NCI-H460 (cell line): ENCODE measurements around the gene TEAD1. TPM values are rescaled to one million over a fixed set of nuclear protein-coding genes. Genes with fewer than 3 reads are reported as not detected.

Source experiments
- DNase-seq: peaks from one replicate; pipeline ENCODE4 v3.0.0-alpha.2; 2016; ENCODE audit warnings: low read depth; ENCODE audit errors: extremely low read depth
- total RNA-seq: library from RNA; depleted of rRNA; stranded (reverse); fragments of >200 nt; shearing (Covaris generic); gene quantifications from 2 replicates; pipeline ENCODE4 v1.2.3, GENCODE V29; 2014

The TEAD1 gene
- total RNA-seq, 1 experiment from 2014 or later, result 123 TPM

DNA sequence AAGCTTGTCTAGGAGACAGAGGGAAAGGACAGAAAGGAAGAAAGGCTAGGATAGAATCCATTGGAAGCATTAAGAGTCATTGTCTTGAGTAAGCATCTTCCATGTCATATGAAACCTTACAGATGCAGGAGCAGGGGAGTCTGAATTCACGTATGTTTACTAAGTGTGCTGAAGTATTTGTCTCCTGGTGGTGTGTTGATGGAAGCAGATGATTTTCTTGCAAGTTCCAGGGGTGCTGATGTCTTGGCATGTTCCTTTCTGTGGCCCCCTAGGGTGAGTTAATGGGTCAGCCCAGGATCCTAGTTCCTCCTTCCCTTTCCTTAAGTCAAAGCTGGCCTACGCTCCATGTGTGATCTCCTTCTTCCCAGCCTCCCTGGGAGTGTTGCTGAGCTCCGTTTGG lies 110.2 kb downstream of the TEAD1 start:
- DNase-seq, result no peak

DNA sequence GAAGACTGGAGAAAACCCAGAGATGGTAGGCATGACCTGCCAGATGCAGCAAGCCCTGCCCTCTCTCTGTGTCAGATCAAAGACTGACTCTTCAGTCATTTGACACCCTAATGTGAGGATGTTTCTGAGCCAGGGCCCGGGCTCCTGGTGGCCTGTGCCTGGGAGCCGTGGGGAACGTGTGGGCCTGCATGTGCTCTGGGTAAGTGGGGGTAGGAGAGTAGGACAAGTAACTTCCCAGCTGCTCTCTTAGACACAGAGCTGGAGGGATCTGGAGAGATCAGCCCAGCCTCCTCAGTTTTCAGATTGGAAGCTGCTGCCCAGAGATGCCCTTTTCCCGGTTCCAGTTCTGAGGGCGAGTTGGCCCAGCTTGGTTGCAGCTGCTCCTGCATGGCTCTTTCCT lies 110.8 kb downstream of the TEAD1 start:
- DNase-seq, result no peak

DNA sequence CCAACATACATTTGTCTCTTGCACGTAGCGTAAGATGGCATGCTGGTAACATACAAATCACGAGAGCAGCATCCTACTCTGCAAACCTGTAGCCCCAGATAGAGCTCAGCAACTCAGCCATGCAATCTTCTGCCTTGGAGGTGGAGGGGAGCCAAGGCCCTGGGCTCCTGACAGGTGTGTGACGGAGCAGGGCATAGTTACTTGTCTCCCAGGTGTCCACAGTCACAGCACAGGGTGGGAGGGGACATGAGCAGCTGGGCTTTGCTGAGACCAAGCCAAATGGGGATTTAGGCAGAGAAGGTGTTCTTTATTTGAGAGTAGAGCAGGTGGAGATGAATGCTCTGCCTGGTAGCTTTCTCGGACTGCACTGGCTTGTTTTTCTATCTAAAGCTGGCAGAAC lies 111.7 kb downstream of the TEAD1 start:
- no peak for DNase-seq

GRCh38 chr11:12786450-12786849 lies 112.2 kb downstream of the TEAD1 start:
- DNase-seq, result no peak

DNA sequence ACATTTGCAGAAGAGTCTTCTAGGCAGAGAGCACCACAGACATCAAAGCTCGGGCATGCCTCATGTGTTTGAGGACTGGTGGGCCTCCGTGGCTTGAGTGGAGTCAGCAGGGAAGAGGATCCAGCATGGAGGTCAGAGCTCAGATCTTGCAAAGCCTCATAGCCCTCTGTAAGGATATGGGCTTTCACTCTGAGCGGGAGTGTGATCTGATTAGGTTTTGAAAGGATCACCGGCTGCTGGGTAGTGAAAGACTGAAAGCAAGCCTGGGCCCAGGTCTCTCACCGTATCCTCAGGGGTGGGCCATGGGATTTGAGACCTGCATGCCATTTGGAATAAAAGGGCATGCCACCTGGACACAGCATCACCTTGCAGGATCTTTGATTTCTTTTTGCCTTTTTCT lies 112.7 kb downstream of the TEAD1 start:
- DNase-seq, result no peak

GRCh38 chr11:12787847-12788246 lies 113.6 kb downstream of the TEAD1 start:
- no peak for DNase-seq

DNA sequence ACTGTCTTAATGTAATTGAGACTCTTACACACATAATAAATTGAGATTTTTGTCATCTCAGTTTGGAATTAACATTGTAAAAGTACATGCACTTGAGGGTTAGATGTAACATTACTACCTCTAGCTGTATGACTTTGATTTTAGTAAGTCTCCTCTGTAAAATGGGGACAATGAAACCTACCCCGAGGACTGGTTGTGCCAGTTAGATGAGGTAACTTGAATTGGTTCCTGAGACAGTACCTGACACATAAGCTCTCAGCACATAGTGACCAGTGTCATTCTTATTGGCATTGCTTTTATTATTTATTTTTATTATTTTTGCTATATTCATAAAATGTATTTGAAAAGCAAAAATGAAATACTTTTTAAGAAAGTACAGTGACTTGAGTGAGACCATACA lies 114.8 kb downstream of the TEAD1 start:
- no peak for DNase-seq

DNA sequence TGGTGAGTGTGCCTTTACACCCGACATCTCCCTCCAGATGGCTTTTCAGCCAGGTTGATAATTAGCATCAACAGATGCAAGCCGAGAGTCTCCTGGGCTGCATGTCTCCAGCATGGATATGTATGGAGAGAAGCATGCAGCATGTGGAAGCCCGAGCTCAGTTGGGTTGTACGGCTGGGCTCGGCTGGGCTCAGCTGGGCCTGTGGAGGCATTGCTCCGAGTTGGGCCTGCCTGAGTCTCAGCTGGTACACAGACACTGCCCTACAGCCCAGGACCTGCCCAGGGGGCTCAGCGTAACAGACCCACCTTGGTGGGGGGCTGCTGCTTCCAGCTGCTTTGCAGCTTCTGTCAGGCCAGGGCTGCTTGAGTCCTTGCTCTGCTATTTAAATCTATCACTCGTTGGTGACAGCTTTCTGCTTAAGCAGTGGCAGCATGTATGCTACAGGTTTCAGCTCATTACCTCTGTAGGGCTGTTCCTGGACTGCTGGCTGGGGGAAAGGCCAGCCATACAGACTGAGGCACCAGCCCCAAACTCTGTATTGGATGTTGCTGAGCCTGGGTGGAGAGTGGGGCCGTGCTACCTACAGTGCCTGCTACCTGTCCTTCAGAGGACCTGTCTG lies 115.5 kb downstream of the TEAD1 start:
- no peak for DNase-seq

DNA sequence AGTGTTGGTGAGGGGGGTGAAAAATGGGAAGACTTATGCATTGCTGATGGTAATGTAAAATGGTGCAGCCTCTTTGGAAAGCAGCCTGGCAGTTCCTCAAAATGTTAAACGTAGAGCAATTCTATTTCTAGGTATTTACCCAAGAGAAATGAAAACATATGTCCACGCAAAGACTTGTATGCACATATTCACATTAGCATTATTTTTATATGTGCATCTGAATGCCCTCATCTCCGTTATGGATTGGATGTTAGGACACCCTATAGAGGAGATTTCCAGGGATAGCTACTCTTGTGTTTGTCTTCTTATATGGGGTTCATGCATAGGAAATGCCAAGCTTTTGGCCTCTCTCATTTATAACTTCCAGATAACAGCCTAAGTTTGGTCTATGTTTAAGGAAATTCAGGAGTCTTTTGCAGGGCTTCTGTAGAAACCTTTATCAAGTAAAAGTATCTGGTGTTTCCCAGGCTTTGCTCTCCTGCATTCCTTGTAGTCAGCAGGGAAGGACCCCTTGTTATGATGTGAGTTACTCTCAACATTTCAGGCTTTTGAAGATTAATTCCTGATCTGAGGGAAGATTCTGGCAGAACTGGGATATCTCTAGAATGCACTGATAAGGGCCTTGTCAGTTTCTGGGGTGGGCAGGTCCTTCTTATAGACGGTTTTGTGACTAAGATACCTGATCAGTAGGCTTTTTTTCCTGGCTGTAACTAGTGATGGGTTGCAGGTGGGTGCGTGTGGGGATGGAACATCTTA lies 116.8 kb downstream of the TEAD1 start:
- no peak for DNase-seq

DNA sequence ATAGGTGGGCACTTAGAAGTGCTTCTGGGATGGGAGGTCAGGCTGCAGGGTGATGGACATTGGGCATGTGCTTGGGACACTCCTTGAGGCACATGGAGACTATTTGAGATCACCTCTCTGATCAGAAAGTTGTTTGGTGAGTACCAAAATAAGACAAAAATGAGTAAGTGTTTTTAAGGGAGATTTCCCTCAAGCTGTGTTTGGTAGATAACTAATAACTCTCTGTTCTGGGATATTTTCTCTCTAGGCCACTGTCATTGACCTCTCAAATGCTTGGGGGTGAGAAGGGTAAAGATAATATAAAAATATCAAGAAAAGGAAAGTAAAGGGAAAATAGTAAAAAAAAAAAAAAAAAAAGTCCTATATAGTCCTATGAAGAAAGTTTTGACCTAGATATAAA lies 117.8 kb downstream of the TEAD1 start:
- no peak for DNase-seq

DNA sequence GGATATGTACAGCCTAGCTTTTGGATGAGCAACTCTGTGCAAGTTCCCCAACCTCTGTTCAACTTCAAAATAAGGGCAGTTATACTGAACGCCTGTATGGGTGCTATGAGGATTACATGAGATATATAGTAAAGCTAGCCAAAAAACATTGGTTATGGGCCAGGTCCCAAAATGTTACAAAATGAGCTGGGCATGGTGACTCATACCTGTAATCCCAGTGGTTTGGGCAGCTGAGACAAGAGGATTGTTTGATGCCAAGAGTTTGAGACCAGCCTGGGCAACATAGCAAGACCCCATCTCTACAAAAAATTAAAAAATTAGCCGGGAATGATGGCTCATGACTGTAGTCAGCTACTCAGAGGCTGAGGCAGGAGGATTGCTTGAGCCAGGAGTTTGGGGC lies 118.4 kb downstream of the TEAD1 start:
- no peak for DNase-seq

DNA sequence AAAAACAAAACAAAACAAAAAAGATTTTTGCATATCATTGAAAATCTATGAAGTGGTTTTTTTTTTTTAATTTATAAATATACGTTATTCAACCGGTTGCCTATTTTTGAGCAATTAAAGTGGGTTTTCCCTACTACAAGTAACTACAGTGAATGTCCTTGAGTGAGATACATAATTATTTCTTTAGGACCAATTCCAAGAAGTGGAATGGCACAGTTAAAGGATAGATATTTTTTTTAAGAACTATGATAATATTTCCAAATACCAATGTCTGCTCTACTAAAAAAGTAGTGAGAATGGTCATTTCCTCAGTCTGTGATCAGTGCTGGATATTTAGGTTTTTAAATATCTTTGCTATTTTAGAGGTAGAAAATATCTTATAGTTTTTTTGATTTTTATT lies 118.8 kb downstream of the TEAD1 start:
- DNase-seq, result no peak

GRCh38 chr11:12793506-12793905 lies 119.3 kb downstream of the TEAD1 start:
- DNase-seq, result no peak

GRCh38 chr11:12794576-12795230 lies 120.5 kb downstream of the TEAD1 start:
- no peak for DNase-seq

DNA sequence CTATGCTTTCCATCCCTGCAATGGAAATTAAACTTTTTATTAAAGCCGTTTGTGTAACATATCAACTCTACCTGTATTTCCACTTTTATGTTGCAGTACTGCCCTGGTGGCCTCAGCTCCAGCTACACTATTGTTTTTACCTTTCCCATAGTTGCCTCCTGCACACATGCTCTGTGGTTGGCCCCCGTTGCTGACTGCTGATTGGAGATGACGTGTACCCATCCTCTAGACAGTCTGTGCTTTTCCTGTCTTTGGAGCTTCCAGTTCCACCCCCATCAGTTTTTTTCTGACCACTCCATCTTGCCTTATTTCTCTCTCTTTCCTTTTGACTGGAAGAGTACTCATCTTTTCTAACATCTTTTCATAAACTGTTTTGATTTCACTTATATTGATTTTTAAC lies 123.8 kb downstream of the TEAD1 start:
- no peak for DNase-seq

- no peak for DNase-seq
Measured at GRCh38 chr11:12798609-12799011, 124.4 kb downstream of the TEAD1 start.

GRCh38 chr11:12799334-12799835 lies 125.2 kb downstream of the TEAD1 start:
- no peak for DNase-seq

DNA sequence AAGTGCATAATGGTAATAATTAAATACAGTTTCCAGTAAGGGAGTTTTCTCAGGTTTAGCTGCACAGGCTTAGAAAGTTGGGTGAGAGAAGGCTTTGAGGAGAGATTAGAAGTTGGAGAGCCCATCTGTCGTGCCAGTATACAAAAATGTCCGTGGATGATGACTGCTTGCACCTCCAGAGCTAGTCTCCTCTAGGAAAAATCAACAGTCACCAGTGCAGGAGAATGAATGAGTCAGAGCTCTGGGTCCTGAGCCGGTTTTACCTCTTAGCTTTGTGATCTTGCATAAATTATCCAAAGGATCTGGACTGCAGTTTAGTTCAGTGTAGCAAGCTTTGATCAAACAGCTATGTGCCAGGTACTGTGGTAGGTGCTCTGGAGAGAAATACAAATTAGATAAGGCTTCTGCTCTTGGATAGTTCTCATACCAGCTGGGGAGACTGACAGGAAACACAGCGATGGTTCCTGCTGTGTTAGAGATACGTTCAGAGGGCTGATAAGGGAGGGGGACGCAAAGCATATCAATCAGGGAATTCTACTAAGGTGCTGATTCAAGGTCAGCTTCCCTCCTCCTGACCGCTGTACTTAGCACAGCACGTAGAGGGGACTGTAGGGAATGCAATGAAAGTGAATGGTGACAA lies 125.9 kb downstream of the TEAD1 start:
- no peak for DNase-seq

DNA sequence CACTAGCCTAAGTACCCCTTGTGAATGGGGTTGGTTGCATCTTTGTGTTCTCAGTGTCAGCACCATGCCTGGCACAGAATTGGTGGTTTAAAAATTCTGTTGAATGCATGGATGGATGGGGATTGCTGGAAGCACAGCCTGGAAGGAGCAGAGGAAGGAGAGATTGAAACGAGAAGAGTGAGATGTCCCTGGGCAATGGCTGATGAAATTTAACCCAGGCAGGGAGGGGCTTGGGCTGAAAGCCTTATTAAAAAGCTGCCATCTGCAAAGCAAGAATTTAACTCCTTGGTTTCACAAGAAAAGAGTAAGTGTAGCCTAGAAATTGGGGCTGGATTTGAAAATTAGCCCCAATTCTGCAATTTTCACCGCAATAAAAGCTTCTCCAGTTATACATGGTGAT lies 126.7 kb downstream of the TEAD1 start:
- no peak for DNase-seq

GRCh38 chr11:12801976-12802375 lies 127.8 kb downstream of the TEAD1 start:
- no peak for DNase-seq

DNA sequence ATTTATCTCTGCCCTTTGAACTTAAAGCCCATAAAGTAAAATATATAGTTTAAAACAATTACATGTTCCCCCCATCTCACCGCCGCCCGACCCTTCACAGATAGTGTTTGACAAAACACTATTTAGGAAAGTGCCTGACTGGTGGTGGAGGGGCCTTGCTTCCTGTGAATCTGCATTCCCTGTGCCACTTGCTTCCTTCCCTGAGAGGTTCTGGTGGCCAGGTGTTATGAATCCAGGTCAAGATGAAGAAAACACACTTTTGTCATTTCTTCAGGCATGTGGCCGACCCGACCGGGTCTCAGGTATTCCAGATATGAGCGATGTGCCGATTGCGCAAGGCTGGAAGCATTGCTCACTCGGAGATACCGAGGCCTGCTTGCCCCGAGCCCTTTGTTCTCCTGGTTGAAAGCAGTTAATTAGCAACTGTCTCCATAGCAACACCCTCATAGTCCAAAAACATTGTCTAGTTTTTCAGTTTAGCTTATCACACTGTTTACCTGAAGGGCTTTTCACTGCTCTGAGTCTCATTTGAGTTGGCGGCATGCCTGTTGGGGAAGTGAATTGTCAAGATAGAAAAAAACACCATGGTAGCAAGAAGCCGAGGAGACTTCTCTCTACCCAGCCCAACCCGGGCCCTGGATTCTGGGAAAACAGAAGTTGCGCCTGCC lies 128.3 kb downstream of the TEAD1 start:
- no peak for DNase-seq
